Astrocyte of the cerebellum (primary cell): ENCODE measurements around the gene PCDH9.

Source experiments
- DNase-seq: peaks from one replicate; pipeline ENCODE4 v3.0.0-alpha.2; 2011; ENCODE audit warnings: low read depth
- H3K4me3 ChIP-seq: 2 replicates; pipeline ENCODE4 v1.5.1; 2011; ENCODE audit warnings: mild to moderate bottlenecking, low read depth, low read length, moderate library complexity
- in situ Hi-C: cut with HindIII; loops from 2 replicates; pipeline ENCODE4 v1.10.0; 2017; ENCODE audit warnings: low sequenced_read_pairs
- TF ChIP-seq, protein P1 (sequence below): IDR thresholded peaks from 2 replicates; pipeline ENCODE4 v1.5.1; 2012; ENCODE audit warnings: low read length, low read depth, moderate library complexity, mild to moderate bottlenecking; ENCODE audit errors: missing control alignments

The PCDH9 gene

DNA sequence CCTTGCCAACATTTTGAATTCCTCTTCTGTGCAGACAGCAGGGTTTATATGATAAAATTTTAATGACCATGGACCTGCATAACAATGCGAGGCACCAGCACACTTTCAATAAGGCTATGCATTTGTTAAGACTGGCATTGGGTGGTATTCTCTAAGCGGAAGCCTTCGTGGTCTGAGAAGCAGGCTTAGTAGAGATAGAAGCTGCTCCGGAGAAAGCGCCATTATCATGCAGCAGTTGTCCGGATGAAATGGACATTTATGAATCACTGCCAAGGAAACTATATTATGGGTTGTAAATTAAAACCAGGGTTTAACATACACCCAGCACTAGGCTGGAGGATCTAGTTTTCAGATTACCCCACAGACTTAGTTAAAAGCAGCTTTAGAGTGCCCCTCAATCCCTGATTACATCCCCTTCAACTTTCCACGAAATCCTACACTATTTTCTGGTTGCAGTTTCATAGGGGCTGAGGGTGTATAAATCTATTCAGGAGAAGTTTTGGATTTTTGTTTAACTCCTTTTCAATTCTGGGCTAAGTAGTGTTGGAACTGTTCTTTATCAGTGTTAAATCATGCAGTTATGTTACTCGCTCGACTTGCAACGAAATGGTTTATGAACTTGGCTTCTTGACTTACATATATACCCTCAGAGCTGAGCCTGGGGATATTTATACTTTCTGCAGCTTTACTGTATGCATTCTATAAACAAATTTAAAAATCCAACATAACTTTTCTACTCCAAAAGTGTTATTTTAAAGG is 193.3 kb downstream of the PCDH9 start:
- TF ChIP-seq, protein P1, sequence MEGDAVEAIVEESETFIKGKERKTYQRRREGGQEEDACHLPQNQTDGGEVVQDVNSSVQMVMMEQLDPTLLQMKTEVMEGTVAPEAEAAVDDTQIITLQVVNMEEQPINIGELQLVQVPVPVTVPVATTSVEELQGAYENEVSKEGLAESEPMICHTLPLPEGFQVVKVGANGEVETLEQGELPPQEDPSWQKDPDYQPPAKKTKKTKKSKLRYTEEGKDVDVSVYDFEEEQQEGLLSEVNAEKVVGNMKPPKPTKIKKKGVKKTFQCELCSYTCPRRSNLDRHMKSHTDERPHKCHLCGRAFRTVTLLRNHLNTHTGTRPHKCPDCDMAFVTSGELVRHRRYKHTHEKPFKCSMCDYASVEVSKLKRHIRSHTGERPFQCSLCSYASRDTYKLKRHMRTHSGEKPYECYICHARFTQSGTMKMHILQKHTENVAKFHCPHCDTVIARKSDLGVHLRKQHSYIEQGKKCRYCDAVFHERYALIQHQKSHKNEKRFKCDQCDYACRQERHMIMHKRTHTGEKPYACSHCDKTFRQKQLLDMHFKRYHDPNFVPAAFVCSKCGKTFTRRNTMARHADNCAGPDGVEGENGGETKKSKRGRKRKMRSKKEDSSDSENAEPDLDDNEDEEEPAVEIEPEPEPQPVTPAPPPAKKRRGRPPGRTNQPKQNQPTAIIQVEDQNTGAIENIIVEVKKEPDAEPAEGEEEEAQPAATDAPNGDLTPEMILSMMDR, result no peak
- no peak overlapping the region for H3K4me3 ChIP-seq
- DNase-seq, result no peak
- in situ Hi-C loops, result no loop called here

DNA sequence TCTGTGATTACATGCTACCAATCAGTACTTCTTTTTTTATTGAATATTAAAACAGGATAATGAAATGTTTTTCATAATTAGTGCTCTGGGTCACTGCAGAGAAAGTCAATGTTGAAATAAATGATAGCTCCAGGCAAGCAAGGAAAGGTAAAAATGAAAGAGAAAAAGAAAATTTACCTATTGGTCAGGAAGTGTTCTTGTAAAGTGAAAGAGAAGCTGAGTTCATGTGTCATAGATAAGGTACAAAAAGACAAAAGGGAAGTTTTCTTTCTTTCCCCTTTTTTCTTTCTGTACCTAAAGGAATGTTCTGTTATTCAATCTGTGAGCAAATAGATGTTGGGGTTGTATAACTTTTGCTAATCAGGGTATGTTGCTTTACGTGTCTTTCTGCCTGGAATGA is 197.0 kb downstream of the PCDH9 start:
- TF ChIP-seq, protein P1, result no peak
- no peak overlapping the region for H3K4me3 ChIP-seq
- in situ Hi-C loops, result no loop called here
- no peak for DNase-seq

DNA sequence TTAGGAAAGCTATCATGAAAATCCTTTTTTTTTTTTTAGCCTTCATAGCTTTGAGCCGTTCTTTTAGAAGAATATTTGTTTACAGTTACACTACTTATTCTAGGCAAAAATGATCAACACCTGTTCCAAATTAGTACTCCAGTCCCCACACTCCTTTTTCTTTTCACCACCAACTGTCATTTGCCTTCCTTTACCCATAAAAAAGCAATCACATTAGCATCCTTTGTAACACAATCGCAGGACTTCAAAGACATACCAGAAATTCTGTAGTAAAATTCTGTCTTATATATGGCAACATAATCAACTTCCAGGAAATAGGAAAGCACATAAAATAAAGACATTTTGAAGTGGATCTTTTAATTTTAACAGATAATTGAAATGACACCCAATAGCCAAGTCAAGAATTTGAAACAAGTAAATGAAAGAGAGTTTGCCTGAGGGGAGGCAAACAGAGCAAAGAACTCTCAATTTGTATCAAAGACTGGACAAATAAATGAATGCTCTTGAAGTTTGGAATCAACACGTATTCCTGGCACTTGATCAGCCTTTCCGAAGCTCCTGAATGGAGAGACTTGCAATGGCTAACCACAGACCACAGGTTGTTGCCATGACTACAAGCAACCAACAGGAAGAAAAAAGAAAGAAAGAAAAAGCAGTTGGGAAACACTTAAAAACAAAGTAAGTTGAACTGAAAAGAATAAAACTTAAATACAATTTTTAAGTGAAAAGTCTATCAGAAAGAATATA is 206.8 kb downstream of the PCDH9 start:
- no peak overlapping the region for H3K4me3 ChIP-seq
- DNase-seq, result peak; percentile 99
- in situ Hi-C loops, result no loop called here

DNA sequence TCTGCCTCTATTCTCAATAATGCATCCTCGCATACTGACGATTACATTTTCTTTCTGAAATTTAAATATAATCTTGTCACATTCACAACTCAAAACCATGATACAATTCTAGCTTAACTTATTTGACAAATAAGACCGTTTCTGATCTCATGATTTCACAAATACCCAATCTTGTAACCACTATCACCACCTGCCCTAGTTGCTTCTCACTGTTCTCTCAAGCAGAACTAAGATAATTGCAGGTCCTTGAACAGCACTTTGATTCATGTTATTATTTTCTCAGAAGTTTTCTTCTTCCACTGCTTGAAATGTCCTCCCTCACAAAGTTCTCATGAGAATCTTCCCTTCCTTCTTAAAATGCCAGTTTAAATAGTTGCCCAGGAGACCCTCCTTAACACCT is 211.4 kb downstream of the PCDH9 start:
- TF ChIP-seq, protein P1, result no peak
- in situ Hi-C loops, result no loop called here
- no peak for DNase-seq
- no peak overlapping the region for H3K4me3 ChIP-seq

More for the DNA sequence above, 206.8 kb downstream of the PCDH9 start:
- TF ChIP-seq, protein P1, result no peak

DNA sequence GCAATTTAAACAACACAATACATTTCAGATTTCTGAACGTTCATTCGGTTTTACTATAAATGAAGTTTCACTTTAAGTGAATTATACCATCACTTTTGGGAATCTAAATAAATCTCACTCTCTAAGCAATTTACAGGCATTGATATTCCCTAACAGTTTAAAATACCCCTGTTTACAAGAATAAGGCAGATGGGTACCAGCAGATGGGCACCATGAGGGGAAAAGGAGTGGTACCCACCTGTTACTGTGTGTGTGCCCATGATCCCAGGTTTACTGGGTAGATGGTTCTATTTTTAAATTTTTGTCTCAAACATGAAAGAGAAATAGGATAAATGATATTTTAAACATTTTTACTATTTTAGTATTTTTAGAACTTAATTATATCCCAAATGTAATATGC is 212.9 kb downstream of the PCDH9 start:
- H3K4me3 ChIP-seq, result no peak overlapping the region
- no peak for DNase-seq
- in situ Hi-C loops, result no loop called here
- TF ChIP-seq, protein P1, result no peak

DNA sequence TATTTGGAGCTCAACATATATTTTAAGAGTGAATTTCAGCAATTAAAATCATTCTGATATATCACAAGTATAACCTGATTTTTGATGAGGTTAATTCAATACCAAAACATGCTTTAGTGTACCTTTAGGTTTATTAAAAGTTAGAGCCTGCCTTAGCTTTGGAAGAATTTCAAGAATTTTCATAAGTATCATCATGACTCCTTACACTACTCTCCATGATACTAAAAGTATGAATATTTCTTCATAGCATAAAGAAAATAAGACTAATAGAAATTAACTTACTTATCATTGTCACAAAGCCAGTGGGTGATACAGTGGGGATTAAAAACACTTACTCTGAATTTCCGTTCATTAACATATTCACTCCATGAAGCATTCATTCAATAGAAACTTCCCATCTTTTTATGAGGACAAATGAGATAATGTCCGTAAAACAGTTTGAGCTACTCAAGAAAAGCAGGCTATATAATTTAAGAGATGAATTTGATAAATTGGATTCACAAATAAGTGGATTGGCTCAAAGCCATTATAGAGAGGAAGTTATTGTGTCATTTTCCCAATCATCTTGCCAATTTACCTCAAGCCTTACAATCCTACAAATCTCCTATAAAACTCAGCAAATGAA is 214.0 kb downstream of the PCDH9 start:
- DNase-seq, result no peak
- in situ Hi-C loops, result no loop called here
- TF ChIP-seq, protein P1, result no peak
- no peak overlapping the region for H3K4me3 ChIP-seq
